Measurements from ENCODE around the gene KANSL1L. TPM values are rescaled to one million over a fixed set of nuclear protein-coding genes. Genes with fewer than 3 reads are reported as not detected.

The KANSL1L gene
- total RNA-seq, 1 donor from 2014 or later, result 18.3 TPM

DNA sequence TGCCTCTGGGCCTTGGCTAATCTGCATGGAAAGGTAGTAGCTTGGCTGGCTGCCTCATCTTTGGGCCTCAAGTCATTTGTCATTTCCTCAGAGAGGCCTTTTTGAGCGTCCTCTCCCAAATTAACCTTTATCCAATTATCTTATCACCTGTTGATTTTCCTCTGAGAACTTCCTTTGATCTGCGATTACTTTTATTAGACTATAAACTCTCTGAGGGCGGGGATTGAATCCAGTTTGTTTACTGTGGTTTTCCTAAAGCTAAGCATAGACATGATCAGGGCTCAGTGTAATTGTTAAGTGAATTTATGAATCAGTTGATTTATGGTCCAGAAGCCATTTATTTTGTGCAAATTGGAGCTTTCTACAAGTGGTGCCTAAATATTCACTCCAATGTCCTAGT, 161.3 kb downstream of the KANSL1L start:
- H3K27ac Mint-ChIP-seq (ENCODE audit: unreplicated experiment), result no peak overlapping the region
- peaks cover 10% of the 10 kb centered on the region for H3K36me3 Mint-ChIP-seq (ENCODE audit: low read depth)
- H3K9me3 Mint-ChIP-seq, result no peaks in the 10 kb centered on the region
- DNase-seq (ENCODE audit: low read depth, low spot score), result no peak
- peaks cover 22% of the 10 kb centered on the region for H3K4me1 Mint-ChIP-seq
- TF ChIP-seq, protein P1, sequence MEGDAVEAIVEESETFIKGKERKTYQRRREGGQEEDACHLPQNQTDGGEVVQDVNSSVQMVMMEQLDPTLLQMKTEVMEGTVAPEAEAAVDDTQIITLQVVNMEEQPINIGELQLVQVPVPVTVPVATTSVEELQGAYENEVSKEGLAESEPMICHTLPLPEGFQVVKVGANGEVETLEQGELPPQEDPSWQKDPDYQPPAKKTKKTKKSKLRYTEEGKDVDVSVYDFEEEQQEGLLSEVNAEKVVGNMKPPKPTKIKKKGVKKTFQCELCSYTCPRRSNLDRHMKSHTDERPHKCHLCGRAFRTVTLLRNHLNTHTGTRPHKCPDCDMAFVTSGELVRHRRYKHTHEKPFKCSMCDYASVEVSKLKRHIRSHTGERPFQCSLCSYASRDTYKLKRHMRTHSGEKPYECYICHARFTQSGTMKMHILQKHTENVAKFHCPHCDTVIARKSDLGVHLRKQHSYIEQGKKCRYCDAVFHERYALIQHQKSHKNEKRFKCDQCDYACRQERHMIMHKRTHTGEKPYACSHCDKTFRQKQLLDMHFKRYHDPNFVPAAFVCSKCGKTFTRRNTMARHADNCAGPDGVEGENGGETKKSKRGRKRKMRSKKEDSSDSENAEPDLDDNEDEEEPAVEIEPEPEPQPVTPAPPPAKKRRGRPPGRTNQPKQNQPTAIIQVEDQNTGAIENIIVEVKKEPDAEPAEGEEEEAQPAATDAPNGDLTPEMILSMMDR (conservative IDR thresholded peaks at IDR 0.05), result no peak
- H3K4me3 Mint-ChIP-seq, result no peak overlapping the region
- no peaks in the 10 kb centered on the region for H3K27me3 Mint-ChIP-seq (ENCODE audit: low read depth)

DNA sequence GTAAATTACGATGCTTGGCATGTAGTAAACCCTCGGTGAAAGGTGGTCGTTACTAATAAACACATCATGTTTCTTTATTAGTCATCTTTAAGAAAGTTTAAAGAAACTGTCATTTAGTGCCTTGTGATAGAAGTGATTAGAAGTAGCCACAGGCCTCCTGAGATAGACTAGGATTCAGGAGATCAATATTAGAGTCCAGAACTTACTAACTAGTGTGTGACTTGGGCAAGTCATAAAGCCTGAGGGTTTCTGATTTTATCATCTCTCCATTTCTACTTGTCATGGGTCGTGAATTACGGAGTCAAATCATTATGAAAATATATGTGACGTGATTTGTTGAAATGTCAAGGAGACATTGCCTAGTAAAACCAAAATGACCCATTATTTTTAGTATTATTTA, 162.1 kb downstream of the KANSL1L start:
- H3K4me3 Mint-ChIP-seq, result peak overlapping the region; percentile 5
- no peak overlapping the region for H3K27ac Mint-ChIP-seq (ENCODE audit: unreplicated experiment)
- peaks cover 30% of the 10 kb centered on the region for H3K4me1 Mint-ChIP-seq
- no peaks in the 10 kb centered on the region for H3K9me3 Mint-ChIP-seq
- H3K36me3 Mint-ChIP-seq (ENCODE audit: low read depth), result peaks cover 7% of the 10 kb centered on the region
- H3K27me3 Mint-ChIP-seq (ENCODE audit: low read depth), result no peaks in the 10 kb centered on the region
- TF ChIP-seq, protein P1 (conservative IDR thresholded peaks at IDR 0.05), result no peak
- no peak for DNase-seq (ENCODE audit: low read depth, low spot score)

DNA sequence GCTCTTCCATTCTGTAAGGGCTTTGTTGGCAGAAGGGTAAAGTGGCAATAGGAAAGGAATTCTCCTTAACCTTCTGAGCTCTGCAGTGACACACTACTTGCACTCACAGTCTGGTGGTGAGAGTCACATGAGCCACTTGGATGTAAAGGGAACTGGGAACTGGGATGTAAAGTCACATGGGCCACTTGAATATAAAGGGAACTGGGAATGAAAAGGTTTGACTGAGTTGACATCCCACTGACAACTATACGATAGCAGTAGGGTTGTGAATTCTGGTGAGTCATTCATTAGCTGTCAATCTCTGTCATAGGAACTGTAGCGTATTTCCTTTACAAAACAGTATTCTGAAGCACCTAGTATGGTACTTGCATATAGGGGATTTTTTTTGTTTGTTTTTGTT, 163.3 kb downstream of the KANSL1L start:
- Mint-ChIP-seq H3K36me3 (ENCODE audit: low read depth) (peaks cover 7% of the 10 kb centered on the region), H3K27me3 (ENCODE audit: low read depth) (no peaks in the 10 kb centered on the region), H3K4me3 (peak overlapping the region; percentile 8), H3K27ac (ENCODE audit: unreplicated experiment) (no peak overlapping the region), H3K4me1 (peaks cover 41% of the 10 kb centered on the region), H3K9me3 (no peaks in the 10 kb centered on the region)
- TF ChIP-seq, protein P1 (conservative IDR thresholded peaks at IDR 0.05), result no peak
- no peak for DNase-seq (ENCODE audit: low read depth, low spot score)

DNA sequence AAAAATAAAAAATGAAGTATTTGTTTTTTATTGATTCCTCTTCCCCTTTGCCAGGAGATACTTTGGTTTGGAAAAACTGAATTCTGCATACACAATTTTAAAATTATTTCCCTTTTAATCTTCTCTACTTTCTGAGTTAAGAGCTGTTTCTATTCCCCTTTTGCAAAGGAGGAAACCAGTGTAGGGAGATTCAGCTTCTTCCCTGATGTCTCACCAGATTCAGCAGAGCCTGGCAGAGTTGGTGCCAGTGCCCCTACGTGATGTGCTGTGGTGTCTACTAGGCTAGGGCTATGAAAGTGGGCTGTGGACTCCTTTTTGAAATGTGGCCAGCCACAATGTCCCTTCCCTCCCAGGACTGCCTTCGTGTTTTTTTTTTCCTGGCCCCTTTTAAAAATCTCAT, 166.3 kb downstream of the KANSL1L start:
- H3K36me3 Mint-ChIP-seq (ENCODE audit: low read depth), result no peaks in the 10 kb centered on the region
- H3K4me1 Mint-ChIP-seq, result peaks cover 43% of the 10 kb centered on the region
- H3K4me3 Mint-ChIP-seq, result peak overlapping the region; percentile 81
- peaks cover 2% of the 10 kb centered on the region for H3K9me3 Mint-ChIP-seq
- H3K27me3 Mint-ChIP-seq (ENCODE audit: low read depth), result no peaks in the 10 kb centered on the region
- DNase-seq (ENCODE audit: low read depth, low spot score), result no peak
- TF ChIP-seq, protein P1 (conservative IDR thresholded peaks at IDR 0.05), result no peak
- no peak overlapping the region for H3K27ac Mint-ChIP-seq (ENCODE audit: unreplicated experiment)

DNA sequence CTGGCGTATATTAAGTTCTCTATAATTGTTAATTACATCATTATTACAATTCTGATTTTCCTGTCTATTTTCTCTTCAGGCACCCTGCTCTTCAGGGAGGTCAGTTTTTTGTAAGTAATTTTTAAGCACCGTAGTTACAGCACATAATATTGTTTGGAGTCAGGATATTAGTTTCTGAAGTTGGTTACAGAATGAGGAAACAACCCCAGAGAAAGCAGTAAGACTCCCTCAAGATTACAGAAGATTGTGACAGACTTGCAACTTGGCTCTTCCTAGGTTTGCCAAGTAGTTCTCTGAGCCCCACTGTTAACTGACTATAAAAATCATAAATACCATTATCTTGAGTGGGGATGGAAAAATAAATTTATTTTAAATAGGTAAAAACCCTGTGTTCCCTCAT, 167.8 kb downstream of the KANSL1L start:
- TF ChIP-seq, protein P1 (conservative IDR thresholded peaks at IDR 0.05), result no peak
- H3K9me3 Mint-ChIP-seq, result peaks cover 2% of the 10 kb centered on the region
- H3K4me3 Mint-ChIP-seq, result peak overlapping the region; percentile 85
- H3K27ac Mint-ChIP-seq (ENCODE audit: unreplicated experiment), result no peak overlapping the region
- DNase-seq (ENCODE audit: low read depth, low spot score), result no peak
- peaks cover 43% of the 10 kb centered on the region for H3K4me1 Mint-ChIP-seq
- no peaks in the 10 kb centered on the region for H3K27me3 Mint-ChIP-seq (ENCODE audit: low read depth)
- H3K36me3 Mint-ChIP-seq (ENCODE audit: low read depth), result no peaks in the 10 kb centered on the region

Data from neural crest cell (in vitro differentiated cells).